Activated CD8-positive, alpha-beta memory T cell treated with anti-CD3 and anti-CD28 coated beads, Interleukin-2, amount 50 U/mL, for 24 hours (primary cell): Measurements from ENCODE around the gene JUNB.
"Not testable (repeated sequence)": the region's sequence is repeated elsewhere in the genome, so short reads cannot be mapped to it uniquely, and the experiment has no call there.

Source experiments
- DNase-seq: peaks from one replicate; pipeline ENCODE4 v3.0.0-alpha.2; 2020; ENCODE audit errors: extremely low read depth

JUNB gene

DNA sequence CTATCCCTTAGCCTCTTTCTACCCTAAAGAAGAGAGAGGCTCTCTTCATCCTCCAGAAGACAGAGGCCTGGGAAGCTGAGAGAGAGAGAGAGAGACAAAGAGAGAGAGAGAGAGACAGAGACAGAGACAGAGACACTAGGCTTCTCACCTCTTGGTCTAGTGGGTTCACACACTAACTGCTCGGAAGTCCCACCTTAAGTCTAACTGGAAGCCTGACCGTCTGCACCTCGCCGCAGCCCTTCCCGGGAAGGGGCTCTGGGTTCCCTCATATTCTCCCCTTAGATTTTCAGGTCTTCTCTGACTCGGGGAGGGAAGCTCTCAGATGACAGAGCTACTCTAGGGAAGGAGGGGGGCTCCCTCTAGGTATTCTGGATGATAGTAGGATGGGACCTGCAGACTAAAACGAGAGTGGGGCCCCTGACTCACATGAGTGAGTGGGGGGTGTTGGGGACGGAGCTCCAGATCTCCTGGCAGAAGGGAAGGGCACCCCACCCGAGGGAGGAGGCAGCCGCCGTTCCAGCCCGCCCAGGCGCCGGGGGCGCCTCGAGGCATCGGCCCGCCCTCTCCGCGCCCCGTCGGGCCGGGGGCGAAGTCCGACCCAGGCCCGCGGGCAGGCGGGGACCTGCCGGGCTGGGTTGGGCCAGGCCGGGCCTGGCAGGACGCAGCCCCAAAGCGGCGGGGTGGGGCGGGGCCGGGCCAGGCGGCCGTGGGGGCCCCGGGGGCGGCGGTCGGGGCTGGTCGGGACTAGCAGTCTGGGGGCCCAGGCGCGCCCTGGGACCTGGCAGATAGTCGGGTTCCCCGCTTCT lies 2.0 kb upstream of the JUNB start:
- no peak for DNase-seq

DNA sequence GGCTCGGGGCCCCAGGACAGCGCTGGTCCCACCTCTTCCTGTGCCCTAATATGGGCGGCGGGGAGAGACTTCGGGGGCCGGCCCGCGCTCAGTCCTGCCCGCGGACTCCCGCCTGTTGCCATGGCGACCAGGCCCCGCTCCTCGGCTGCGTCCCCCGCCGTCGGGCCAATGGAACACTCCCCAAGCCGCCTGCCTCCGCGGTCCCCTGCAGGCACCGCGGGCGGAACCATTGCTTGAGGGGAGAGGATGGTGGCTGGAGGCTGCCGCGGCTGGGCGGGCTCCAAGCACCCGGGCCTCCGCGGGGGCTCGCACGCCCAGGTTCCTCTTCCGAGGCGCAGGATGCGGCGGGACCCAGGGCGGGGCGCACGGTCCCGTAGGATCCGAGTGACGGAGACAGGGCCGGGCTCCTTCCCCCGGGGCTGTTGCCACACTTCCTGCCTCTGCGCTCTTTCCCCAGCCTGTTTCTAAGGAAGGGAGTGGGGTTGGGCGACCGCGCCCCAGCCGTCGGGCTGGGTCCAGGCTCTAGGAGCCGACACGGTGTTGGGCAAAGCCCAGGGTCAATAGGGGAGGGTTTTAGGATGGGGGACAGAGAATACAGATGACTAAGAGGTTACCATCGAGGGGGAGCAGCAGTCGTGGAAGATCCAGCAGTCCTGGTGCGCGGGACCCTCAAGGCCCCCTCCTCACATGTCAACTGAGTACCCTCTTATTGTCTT lies 1.2 kb upstream of the JUNB start:
- no peak for DNase-seq

DNA sequence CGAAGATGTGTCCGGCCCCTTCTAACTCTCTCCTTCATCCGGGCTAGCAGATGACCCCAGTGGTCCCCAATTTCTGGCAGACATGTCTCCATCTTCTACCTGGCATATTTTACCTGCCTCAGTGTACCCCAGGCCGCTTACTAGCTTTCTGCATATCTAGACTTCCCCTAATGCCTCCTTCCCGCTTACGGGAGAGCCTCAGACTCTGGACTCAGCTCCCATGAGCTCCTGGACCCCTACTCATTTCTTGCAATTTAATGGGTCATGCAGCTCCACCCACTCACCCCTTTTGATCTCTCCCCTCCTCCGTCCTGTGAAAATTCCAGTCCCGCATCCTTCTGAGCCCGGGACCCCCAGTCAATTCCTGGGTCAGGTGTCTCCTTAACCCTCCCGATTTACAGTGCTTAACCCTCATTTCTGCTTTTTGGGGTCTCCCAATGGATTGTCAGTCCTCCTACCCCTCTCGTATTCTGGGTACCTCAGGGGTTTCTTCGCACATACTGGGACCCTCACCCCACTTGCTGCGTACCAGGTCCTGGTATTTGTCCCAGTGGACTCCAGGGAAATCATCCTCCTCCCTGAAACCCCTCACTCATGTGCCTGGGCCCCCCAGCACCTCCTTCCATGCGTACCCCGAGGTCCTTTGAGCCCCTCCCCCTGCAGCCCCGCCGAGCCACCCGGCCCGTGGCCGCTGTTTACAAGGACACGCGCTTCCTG lies 500 bp upstream of the JUNB start:
- DNase-seq, result no peak

DNA sequence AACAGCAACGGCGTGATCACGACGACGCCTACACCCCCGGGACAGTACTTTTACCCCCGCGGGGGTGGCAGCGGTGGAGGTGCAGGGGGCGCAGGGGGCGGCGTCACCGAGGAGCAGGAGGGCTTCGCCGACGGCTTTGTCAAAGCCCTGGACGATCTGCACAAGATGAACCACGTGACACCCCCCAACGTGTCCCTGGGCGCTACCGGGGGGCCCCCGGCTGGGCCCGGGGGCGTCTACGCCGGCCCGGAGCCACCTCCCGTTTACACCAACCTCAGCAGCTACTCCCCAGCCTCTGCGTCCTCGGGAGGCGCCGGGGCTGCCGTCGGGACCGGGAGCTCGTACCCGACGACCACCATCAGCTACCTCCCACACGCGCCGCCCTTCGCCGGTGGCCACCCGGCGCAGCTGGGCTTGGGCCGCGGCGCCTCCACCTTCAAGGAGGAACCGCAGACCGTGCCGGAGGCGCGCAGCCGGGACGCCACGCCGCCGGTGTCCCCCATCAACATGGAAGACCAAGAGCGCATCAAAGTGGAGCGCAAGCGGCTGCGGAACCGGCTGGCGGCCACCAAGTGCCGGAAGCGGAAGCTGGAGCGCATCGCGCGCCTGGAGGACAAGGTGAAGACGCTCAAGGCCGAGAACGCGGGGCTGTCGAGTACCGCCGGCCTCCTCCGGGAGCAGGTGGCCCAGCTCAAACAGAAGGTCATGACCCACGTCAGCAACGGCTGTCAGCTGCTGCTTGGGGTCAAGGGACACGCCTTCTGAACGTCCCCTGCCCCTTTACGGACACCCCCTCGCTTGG lies 966 bp downstream of the JUNB start:
- no peak for DNase-seq

DNA sequence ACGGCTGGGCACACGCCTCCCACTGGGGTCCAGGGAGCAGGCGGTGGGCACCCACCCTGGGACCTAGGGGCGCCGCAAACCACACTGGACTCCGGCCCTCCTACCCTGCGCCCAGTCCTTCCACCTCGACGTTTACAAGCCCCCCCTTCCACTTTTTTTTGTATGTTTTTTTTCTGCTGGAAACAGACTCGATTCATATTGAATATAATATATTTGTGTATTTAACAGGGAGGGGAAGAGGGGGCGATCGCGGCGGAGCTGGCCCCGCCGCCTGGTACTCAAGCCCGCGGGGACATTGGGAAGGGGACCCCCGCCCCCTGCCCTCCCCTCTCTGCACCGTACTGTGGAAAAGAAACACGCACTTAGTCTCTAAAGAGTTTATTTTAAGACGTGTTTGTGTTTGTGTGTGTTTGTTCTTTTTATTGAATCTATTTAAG lies 1.6 kb downstream of the JUNB start:
- DNase-seq, result no peak

DNA sequence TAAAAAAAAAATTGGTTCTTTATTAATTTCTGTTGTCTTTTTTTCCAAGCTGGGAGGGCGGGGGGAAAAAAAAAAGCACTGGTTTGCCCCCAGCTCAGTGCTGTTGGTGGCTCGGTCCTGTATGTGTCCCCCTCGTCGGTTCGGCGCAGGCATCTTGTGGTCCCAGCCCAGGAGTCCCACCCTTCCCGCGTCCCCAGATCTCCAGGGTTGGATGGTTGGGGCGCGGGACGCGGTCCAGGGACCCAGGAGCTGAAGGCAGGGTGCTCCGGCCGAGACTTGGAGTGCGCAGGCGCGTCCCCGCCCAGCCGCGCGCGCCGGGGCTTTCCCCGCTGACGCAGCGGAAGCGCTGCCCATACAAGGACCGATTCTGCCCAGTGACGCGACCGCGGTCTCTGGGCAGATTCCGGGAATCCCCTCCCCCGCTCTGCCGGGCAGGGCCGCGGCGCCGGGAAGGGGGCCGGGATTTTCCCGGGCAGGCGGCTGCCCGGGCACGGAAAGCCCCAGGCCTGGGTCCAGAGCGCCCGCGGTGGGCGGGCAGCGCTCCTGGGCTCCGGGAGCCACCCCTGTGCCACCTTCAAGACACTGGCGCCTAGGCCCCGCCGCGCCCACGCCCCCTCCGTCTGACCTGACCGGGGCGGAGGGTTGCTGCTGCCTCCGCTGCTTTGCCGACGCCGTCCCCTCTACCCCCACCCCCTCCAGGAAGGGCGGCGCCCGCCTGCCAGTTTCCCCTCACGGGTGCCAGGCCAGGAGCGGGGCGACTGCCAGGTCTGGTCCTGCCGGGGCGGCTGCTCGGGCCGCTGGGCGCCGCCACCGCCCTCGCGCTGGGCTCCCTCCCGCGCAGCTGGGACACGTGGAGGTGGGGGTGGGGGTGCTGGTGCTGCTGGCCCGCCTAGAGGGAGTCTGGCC lies 2.3 kb downstream of the JUNB start:
- DNase-seq, result no peak

DNA sequence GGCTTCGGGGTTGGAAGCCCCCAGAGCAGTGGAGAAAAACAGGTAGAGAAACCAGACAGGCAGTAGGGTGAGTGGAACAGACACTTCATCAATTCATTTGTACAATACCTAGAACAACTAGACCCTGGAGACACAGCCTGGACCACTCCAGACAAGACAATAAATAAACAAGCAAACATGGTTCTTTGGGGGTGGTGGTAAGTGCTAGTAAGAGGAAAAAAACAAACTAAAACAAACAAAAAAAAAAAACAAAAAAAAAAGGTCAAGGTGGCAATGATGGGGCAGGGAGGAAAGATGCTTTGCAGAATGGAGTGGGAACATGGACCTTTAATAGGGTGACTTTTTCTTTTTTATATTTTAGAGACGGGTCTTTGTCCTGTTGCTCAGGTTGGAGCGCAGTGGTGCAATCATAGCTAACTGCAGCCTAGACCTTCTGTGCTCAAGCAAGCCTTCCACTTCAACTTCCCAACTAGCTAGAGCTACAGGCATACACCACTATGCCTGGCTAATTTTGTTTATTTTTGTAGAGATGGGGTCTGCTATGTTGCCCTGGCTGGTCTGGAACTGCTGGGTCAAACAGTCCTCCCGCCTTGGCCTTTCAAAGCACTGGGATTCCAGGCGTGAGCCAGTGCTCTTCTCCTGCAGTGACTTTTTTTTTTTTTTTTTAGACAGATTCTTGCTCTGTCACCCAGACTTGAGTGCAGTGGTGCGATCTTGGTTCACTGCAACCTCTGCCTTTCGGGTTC lies 3.1 kb downstream of the JUNB start:
- no peak for DNase-seq

DNA sequence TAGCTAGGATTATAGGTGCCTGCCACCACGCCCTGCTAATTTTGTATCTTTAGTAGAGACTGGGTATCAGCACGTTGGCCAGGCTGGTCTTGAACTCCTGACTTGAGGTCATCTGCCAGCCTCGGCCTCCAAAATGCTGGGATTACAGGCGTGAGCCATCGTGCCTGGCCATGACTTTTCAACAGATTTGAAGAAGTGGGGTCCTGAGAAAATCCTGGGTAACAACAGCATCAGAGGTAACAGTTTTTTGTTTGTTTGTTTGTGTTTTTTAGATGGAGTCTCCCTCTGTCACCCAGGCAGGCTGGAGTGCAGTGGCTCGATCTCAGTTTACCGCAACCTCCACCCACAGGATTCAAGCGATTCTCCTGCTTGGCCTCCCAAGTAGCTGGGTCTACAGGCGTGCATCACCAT lies 3.7 kb downstream of the JUNB start:
- no peak for DNase-seq

DNA sequence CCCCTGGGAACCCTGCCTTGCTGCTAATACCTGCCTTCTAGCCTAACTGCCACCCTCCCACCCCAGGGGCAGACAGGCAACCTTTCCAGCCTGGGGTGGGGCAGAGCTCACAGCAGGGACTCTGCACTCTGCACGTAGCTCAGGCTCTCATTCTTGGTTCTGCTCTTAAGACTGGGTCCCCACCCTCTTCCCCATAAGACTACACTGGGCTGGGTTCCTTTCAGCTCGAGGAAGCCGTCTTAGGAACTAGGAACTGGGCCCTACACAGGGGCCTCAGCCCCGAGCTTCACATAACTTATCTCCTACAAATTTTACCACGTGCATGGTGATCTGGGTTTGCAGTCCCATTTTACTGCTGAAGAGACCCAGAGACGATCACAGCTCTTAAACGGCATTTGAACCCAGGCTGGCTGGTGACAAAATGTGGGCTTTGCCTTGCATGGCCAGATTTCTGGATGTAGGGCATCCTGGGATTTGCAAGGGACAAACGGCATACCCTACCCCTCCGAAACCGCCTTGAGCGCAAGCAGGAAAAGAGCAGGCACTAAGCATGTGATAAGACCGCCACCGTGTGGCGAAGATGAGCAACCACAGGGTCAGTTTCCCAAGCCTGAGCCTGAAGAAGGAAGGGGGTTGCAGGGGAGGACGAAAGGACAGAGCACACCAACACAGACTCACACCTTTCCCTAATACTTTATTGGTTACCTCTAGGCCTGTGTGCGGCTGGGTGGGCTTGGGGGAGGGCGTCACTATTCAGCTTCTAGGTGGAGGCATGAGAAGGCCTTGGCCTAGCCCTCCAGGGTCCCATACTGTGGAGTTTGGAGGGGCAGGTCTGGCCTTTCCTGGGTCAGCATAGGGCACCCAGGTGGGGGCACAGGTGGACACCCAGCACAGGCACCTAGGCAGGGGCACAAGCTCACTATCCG lies 5.1 kb downstream of the JUNB start:
- no peak for DNase-seq

DNA sequence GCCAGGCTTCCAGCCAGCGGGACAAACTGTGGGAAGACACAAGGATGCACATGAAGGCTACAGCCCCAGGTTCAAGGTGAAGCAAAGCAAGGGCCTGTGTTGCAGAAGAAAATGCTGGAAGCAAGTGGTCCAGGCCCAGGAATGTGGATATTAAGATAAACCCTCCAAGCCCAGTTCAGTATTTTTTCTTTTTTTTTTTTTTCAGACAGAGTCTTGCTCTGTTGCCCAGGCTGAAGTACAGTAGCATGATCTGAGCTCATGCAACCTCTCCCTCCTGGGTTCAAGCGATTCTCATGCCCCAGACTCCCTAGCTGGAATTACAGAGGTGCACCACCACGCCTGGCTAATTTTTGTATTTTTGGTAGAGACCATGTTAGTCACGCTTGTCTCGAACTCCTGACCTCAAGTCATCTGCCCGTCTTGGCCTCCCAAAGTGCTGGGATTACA lies 5.9 kb downstream of the JUNB start:
- DNase-seq, result no peak

DNA sequence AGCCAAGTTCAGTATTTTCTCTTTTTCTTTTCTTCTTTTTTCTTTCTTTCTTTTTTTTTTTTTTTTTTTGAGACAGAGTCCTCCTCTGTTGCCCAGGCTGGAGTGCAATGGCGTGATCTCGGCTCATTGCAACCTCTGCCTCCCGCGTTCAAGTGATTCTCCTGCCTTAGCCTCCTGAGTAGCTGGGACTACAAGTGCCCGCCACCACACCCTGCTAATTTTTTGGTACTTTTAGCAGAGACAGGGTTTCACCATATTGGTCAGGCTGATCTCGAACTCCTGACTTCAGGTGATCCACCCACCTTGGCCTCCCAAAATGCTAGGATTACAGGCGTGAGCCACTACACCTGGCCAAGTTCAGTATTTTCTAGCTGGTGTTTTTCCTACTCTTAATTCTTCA lies 6.3 kb downstream of the JUNB start:
- DNase-seq, result not testable (repeated sequence)

DNA sequence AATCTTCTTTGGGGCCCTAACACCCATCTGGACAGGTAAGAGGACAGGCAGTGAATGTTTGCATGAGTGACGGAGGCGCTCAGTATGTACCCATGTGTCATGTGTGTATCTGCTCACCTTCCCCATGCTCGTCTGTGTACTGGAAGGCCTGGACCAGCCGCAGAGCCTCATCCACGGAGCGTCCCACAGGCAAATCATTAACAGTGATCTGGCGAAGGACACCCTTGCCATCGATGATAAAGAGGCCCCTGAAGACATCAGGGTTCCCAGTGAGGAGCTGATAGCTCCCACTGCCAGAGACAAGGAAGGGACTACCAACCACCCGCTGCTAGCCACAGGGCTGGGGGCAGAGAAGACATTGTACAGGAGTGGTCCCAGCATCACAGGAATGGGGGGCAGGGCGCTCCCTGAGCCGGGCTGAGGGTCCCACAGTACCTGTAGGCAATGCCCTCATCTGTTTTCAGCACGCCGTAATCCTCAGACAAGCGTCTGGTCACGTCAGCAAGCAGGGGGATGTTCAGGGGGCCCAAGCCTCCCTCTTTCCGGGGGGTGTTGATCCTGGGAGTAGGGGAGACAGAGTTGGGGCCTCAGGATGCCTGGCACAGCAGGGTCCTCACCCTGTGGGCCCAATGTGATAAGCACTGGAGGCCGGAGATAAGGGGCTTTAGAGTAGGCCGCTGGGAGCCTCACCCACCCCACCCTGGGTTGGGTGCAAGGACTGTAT lies 8.6 kb downstream of the JUNB start:
- DNase-seq, result no peak

DNA sequence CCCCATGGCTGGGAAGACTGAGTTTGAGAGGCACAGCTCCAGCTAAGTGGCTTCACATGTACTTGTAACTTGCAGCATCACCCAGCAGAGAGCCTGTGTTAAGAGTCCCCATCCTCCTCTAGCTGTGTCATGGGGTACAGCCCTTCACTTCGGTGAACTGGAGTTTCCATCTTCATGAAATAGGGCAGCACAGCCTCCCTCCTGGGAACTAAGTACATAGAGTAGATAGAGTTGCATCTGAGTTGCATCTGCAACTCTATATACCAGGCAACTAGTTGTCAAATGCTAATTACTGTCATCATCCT lies 9.1 kb downstream of the JUNB start:
- no peak for DNase-seq

DNA sequence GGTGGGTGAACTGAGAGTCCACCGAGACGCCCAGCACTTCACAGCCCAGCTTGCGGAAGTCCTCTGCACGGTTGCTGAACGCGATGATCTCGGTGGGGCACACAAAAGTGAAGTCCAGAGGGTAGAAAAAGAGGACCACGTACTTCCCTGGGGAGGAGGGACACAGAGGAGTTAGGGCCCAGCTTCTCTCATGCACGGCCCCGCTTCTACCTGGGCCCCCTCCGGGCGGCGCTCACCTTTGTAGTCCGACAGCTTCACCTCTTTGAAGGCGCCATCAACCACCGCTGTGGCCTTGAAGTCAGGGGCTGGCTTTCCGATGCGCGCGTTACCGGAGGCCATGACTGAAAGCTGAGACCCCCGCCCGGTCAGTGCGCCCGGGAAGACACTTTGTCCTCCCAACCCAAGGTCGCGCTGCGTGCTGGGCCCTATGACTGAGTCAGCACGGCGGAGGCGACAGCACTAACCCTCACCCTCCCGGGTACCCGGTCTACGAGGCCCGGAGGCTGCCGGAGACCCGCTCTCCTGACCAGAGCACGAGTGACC lies 9.7 kb downstream of the JUNB start:
- no peak for DNase-seq

DNA sequence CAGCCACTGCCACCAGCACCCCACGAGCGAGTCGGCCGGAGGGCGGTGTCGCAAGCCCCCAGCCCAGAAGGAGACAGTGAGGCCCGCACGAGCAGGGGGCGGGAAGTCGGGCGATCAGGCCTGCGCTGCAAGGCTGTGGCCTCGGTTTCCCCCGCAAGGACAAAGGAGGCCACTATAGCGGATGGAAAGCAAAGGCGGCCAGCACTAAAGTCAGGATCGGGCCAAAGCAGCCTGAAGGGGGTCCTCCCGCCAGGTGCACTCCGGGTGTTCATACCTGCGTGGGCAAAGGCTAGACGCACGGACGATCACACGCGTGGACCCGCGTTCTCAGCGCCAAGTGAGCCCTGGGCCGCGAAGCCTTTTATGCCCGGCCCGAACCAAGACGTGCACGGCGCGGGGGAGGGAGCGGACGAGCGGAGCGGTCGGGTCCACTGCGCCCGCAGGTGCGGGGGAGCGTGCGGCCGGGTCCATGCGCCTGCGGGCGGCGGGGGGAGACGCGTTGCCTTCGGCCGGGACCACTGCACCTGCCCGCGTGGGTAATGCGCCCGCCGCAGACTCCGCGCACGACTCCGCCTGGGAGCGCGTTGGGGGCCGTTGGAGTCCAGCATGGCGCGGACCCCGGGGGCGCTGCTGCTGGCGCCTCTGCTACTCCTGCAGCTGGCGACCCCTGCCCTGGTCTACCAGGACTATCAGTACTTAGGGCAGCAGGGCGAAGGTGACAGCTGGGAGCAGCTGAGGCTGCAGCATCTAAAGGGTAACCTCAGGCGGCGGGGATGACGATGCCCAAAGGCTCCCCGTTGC lies 10.4 kb downstream of the JUNB start, which contains the start of the genes PRDX2 and THSD8:
Gene PRDX2, minus strand, starts transcription at position 335 of the 801 bp plus-strand sequence. CDS start 539 bp downstream, outside the sequence.
Gene THSD8, plus strand, starts transcription at position 604 of the 801 bp plus-strand sequence. Its CDS starts 3 bp downstream, at position 607.
- DNase-seq, result no peak

DNA sequence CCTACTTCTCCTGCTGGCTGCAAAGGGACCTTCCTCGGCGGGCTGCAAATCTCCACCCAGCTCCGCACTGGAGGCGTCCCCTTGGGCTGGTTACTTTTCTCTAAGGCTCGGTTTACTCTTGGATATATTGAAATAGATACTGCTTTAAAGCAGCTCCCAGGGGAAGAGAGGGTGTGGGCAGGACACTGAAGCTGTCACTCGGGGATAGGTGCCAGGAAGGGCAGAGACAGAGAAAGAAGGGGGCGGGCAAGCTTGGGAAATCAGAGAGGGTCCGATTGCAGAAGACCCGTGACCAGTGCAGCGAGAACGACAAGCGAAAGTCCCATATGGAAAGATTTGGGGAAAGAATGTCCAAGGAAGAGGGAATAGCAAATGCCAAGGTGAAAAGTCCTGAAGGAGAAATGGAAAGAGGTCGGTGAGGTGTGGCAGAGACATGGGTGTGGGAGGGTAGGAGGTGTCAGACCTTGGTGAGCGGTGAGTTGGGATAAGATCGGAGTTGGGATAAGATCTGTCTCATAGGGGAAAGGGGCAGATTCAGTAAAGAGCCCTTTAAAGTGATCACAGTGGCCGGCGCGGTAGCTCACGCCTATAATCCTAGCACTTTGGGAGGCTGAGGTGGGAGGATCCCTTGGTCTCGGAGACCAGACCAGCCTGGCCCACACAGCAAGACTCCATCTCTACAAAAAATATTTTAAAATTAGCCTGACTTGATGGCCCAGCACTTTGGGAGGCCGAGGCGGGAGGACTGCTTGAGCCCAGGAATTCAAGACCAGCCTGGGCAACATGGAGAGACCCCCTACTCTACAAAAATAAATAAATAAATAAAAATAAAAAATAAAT lies 11.2 kb downstream of the JUNB start:
- no peak for DNase-seq
